IMR-90 (cell line): Measurements from ENCODE around the gene PRDM2. TPM values are rescaled to one million over a fixed set of nuclear protein-coding genes. Genes with fewer than 3 reads are reported as not detected.

Experiments used
- ATAC-seq: fragments of 200-7000 bp; cut with Tn5 transposase; 2 replicates; pipeline ENCODE4 v1.9.1; 2020; ENCODE audit warnings: low read depth, mild to moderate bottlenecking, moderate library complexity
- BruUV-seq: library from RNA; stranded (reverse); fragments of 400-500 nt; replicated peaks from 2 replicates; lab custom pipeline; 2021; lab: Mats Ljungman, UMichigan
- CTCF ChIA-PET: fragments of 300-600 bp; formaldehyde crosslinking; extraction: SDS; loops from one replicate; lab custom pipeline; 2021; ENCODE audit warnings: antibody characterized with exemption; lab: Yijun Ruan, JAX
- POLR2A ChIA-PET: fragments of 300-600 bp; sonication (Branson Sonifier 250); formaldehyde crosslinking; loops from one replicate; lab custom pipeline; 2022; ENCODE audit warnings: antibody characterized with exemption; ENCODE audit not compliant: unreplicated experiment; lab: Charles Lee
- DNase-seq: peaks from one replicate; pipeline ENCODE4 v3.0.0; 2013
- H2AFZ ChIP-seq: replicated peaks from 2 replicates; pipeline ENCODE3; 2013; ENCODE audit warnings: low read length, mild to moderate bottlenecking; ENCODE audit not compliant: poor library complexity
- H2AK5ac ChIP-seq: 2 replicates; pipeline ENCODE4 v1.6.1; 2013; ENCODE audit warnings: low read depth, low read length, inconsistent platforms
- H2AK9ac ChIP-seq: replicated peaks from 2 replicates; pipeline ENCODE3; 2013; ENCODE audit warnings: mild to moderate bottlenecking, low read depth, low read length, moderate library complexity; ENCODE audit not compliant: poor library complexity
- H2BK120ac ChIP-seq: 2 replicates; pipeline ENCODE4 v1.6.1; 2013; ENCODE audit warnings: low read depth, low read length, inconsistent platforms
- H2BK15ac ChIP-seq: 3 replicates; pipeline ENCODE4 v1.6.1; 2013; ENCODE audit warnings: low read depth, low read length, inconsistent platforms
- H2BK20ac ChIP-seq: 2 replicates; pipeline ENCODE4 v1.6.1; 2013; ENCODE audit warnings: low read depth, mild to moderate bottlenecking, inconsistent platforms, low read length, moderate library complexity
- H2BK5ac ChIP-seq: 2 replicates; pipeline ENCODE4 v1.6.1; 2013; ENCODE audit warnings: mild to moderate bottlenecking, low read depth, low read length, inconsistent platforms; ENCODE audit not compliant: poor library complexity, severe bottlenecking
- H3K14ac ChIP-seq: replicated peaks from 2 replicates; pipeline ENCODE4 v1.6.1; 2013; ENCODE audit warnings: low read depth, low read length, inconsistent platforms
- H3K18ac ChIP-seq: 2 replicates; pipeline ENCODE4 v1.6.1; 2013; ENCODE audit warnings: low read depth, low read length, control low read depth
- H3K23ac ChIP-seq: 2 replicates; pipeline ENCODE4 v1.6.1; 2013; ENCODE audit warnings: low read depth, low read length, inconsistent platforms
- H3K27ac ChIP-seq: 2 replicates; pipeline ENCODE4 v1.5.1; 2013; ENCODE audit warnings: mild to moderate bottlenecking, control low read depth, low read length; ENCODE audit not compliant: insufficient read depth
- H3K27me3 ChIP-seq: 2 replicates; pipeline ENCODE4 v1.6.1; 2013; ENCODE audit warnings: low read length; ENCODE audit not compliant: control insufficient read depth, insufficient read depth
- H3K36me3 ChIP-seq: 2 replicates; pipeline ENCODE4 v1.6.1; 2013; ENCODE audit warnings: low read length, mixed read lengths; ENCODE audit not compliant: control insufficient read depth, insufficient read depth
- H3K4ac ChIP-seq: 2 replicates; pipeline ENCODE4 v1.6.1; 2013; ENCODE audit warnings: low read depth, low read length, inconsistent platforms
- H3K4me1 ChIP-seq: 2 replicates; pipeline ENCODE4 v1.6.1; 2013; ENCODE audit warnings: low read length, mixed read lengths; ENCODE audit not compliant: control insufficient read depth, insufficient read depth
- H3K4me2 ChIP-seq: 2 replicates; pipeline ENCODE4 v1.6.1; 2013; ENCODE audit warnings: low read depth, mild to moderate bottlenecking, control low read depth, low read length, moderate library complexity
- H3K4me3 ChIP-seq: 2 replicates; pipeline ENCODE4 v1.5.1; 2013; ENCODE audit warnings: low read depth, mild to moderate bottlenecking, control low read depth, low read length, moderate library complexity; ENCODE audit not compliant: insufficient read depth
- H3K56ac ChIP-seq: 2 replicates; pipeline ENCODE4 v1.6.1; 2013; ENCODE audit warnings: low read length, inconsistent platforms; ENCODE audit not compliant: insufficient read depth; ENCODE audit errors: extremely low read depth
- H3K79me1 ChIP-seq, 2 experiments: 2 replicates each; pipeline ENCODE4 v1.6.1; 2013; ENCODE audit warnings: low read length in 2 of 2, inconsistent platforms in 1 of 2, low read depth in 1 of 2
- H3K9ac ChIP-seq: 2 replicates; pipeline ENCODE4 v1.6.1; 2013; ENCODE audit warnings: low read depth, low read length, control low read depth
- H3K9me1 ChIP-seq: 2 replicates; pipeline ENCODE4 v1.6.1; 2013; ENCODE audit warnings: low read length, inconsistent platforms; ENCODE audit not compliant: insufficient read depth
- H3K9me3 ChIP-seq: 2 replicates; pipeline ENCODE4 v1.6.1; 2013; ENCODE audit warnings: low read length; ENCODE audit not compliant: control insufficient read depth, insufficient read depth
- H4K20me1 ChIP-seq: 2 replicates; pipeline ENCODE4 v1.6.1; 2013; ENCODE audit warnings: low read length, inconsistent platforms; ENCODE audit not compliant: insufficient read depth
- H4K5ac ChIP-seq: 2 replicates; pipeline ENCODE4 v1.6.1; 2013; ENCODE audit warnings: mild to moderate bottlenecking, low read depth, low read length, control low read depth
- H4K8ac ChIP-seq, 2 experiments: 2 replicates each; pipeline ENCODE4 v1.6.1; 2013; ENCODE audit warnings: low read depth in 2 of 2, low read length in 2 of 2, control low read depth in 1 of 2, inconsistent platforms in 1 of 2
- H4K91ac ChIP-seq: 2 replicates; pipeline ENCODE4 v1.6.1; 2013; ENCODE audit warnings: low read depth, low read length, inconsistent platforms; ENCODE audit not compliant: insufficient read depth
- NFE2L2 ChIP-seq: fragments of 150-350 bp; IDR thresholded peaks from 2 replicates; pipeline ENCODE4 v1.6.1; 2016; ENCODE audit warnings: low read depth, mild to moderate bottlenecking, low read length
- RAD21 ChIP-seq: IDR thresholded peaks from 2 replicates; pipeline ENCODE4 v1.6.1; 2012; ENCODE audit warnings: low read length, improper control_type of control experiment
- RFX5 ChIP-seq: IDR thresholded peaks from 2 replicates; pipeline ENCODE4 v1.8.0; 2012; ENCODE audit warnings: low read depth, mild to moderate bottlenecking, low read length, moderate library complexity
- WGBS, 2 experiments: methylation state at CpG; one replicate each; pipeline versions ENCODE4 v1.1.5 to v1.1.7; 2013; ENCODE audit warnings: missing lambda C conversion rate in 2 of 2; ENCODE audit not compliant: insufficient read length in 1 of 2; ENCODE audit errors: extremely low coverage in 2 of 2; 5-methylcytosine and 5-hydroxymethylcytosine counted together
- dilution Hi-C: fragments of 300-500 bp; cut with HindIII; formaldehyde crosslinking; loops from one replicate; pipeline ENCODE4 v1.14.3; 2018; ENCODE audit warnings: low sequenced_read_pairs; ENCODE audit not compliant: unreplicated experiment
- in situ Hi-C: fragments of 300-500 bp; cut with MboI; formaldehyde crosslinking; loops from 3 replicates; pipeline ENCODE4 v1.14.3; 2019; ENCODE audit warnings: low sequenced_read_pairs, inconsistent platforms, mixed read lengths
- intact Hi-C: fragments of 100-400 bp; cut with micrococcal nuclease; formaldehyde crosslinking; loops from 2 replicates; pipeline ENCODE4 v1.10.0; 2022
- polyA plus RNA-seq, 3 experiments: library from polyadenylated mRNA; depleted of rRNA; stranded (reverse); fragments of >200 nt; gene quantifications; 2 replicates each; pipeline ENCODE4 v1.2.3, GENCODE V29; 2012; ENCODE audit warnings: low replicate concordance in 1 of 3
- total RNA-seq: library from RNA; depleted of rRNA; stranded (reverse); fragments of >200 nt; gene quantifications from 2 replicates; pipeline ENCODE4 v1.2.3, GENCODE V29; 2012

PRDM2 gene
- total and polyA plus RNA-seq, 2 of the 4 experiments (the other 2 are of a cell fraction) = 3.4 to 8.9 TPM

GRCh38 chr1:13682444-13682843 lies 17.5 kb upstream of the PRDM2 start:
- DNase-seq (no peak), ATAC-seq (no peak)
- H3K27me3 ChIP-seq = no peaks in the 10 kb centered on the region
- no peak overlapping the region for H3K18ac ChIP-seq
- no peak overlapping the region for H2AFZ ChIP-seq
- H2BK120ac ChIP-seq = no peak overlapping the region
- no CpG with 5 or more reads among the region's 3 CpGs for WGBS, 2 experiments
- H3K27ac ChIP-seq = no peak overlapping the region
- no peak overlapping the region for H3K14ac ChIP-seq
- no peak overlapping the region for H2BK15ac ChIP-seq
- POLR2A ChIA-PET = no interaction called here
- BruUV-seq = no TSS peak
- no peak overlapping the region for H3K9ac ChIP-seq
- H3K9me1 ChIP-seq = no peaks in the 10 kb centered on the region
- no peaks in the 10 kb centered on the region for H3K9me3 ChIP-seq
- no peak overlapping the region for H3K56ac ChIP-seq
- H2BK20ac ChIP-seq = no peak overlapping the region
- no peak overlapping the region for H4K91ac ChIP-seq
- H4K8ac ChIP-seq = no peak overlapping the region
- CTCF ChIA-PET = no interaction called here
- H3K4ac ChIP-seq = no peak overlapping the region
- dilution Hi-C loops (no loop called here), intact Hi-C loops (no loop called here), in situ Hi-C loops (no loop called here)
- no peak overlapping the region for H4K5ac ChIP-seq
- H3K36me3 ChIP-seq = no peaks in the 10 kb centered on the region
- H3K23ac ChIP-seq = no peak overlapping the region
- H2AK9ac ChIP-seq = no peak overlapping the region
- H3K4me2 ChIP-seq = no peak overlapping the region
- H2BK5ac ChIP-seq = no peak overlapping the region
- H4K20me1 ChIP-seq = no peaks in the 10 kb centered on the region
- H3K4me3 ChIP-seq = no peak overlapping the region
- H2AK5ac ChIP-seq = no peak overlapping the region
- no peak for TF ChIP-seq NFE2L2
- TF ChIP-seq RFX5 = no peak
- no peak for TF ChIP-seq RAD21
- no peaks in the 10 kb centered on the region for H3K4me1 ChIP-seq
- no peaks in the 10 kb centered on the region for H3K79me1 ChIP-seq
